Activated naive CD8-positive, alpha-beta T cell treated with anti-CD3 and anti-CD28 coated beads for 36 hours (primary cell): ENCODE measurements around the gene OPA1. TPM values are rescaled to one million over a fixed set of nuclear protein-coding genes. Genes with fewer than 3 reads are reported as not detected.
"Not testable (repeated sequence)": the region's sequence is repeated elsewhere in the genome, so short reads cannot be mapped to it uniquely, and the experiment has no call there.

ENCODE experiments used
- DNase-seq: peaks from one replicate; pipeline ENCODE4 v3.0.0; 2021
- H3K27ac Mint-ChIP-seq: one replicate; pipeline ENCODE4 v1.8.0; 2022; ENCODE audit warnings: mild to moderate bottlenecking, moderate library complexity, mixed read lengths
- H3K27me3 Mint-ChIP-seq: one replicate; pipeline ENCODE4 v1.8.0; 2022; ENCODE audit warnings: mild to moderate bottlenecking, mixed read lengths
- H3K36me3 Mint-ChIP-seq: one replicate; pipeline ENCODE4 v1.8.0; 2021; ENCODE audit warnings: mild to moderate bottlenecking, mixed read lengths
- H3K4me1 Mint-ChIP-seq: one replicate; pipeline ENCODE4 v1.8.0; 2021; ENCODE audit warnings: mixed read lengths
- H3K4me3 Mint-ChIP-seq: one replicate; pipeline ENCODE4 v1.8.0; 2022; ENCODE audit warnings: mild to moderate bottlenecking, moderate library complexity, mixed read lengths
- H3K9me3 Mint-ChIP-seq: one replicate; pipeline ENCODE4 v1.8.0; 2022; ENCODE audit warnings: mixed read lengths
- total RNA-seq, 2 experiments: library from RNA; stranded (reverse); gene quantifications; one replicate each; pipeline ENCODE4 v1.2.3, GENCODE V29; 2021

The OPA1 gene
- total RNA-seq, 2 experiments from 2014 or later, result 89.4 to 102 TPM

GRCh38 chr3:193610516-193610915, 17.5 kb downstream of the OPA1 start:
- not testable (repeated sequence) for H3K27ac Mint-ChIP-seq, DNase-seq, H3K4me3 Mint-ChIP-seq, H3K27me3 Mint-ChIP-seq
- peaks cover 80% of the 10 kb centered on the region for H3K36me3 Mint-ChIP-seq
- peaks cover 12% of the 10 kb centered on the region for H3K9me3 Mint-ChIP-seq
- peaks cover 27% of the 10 kb centered on the region for H3K4me1 Mint-ChIP-seq

- no peak for DNase-seq
- H3K4me3 Mint-ChIP-seq, result no peak overlapping the region
- peaks cover 8% of the 10 kb centered on the region for H3K9me3 Mint-ChIP-seq
- H3K27ac Mint-ChIP-seq, result peak overlapping the region; percentile 76
- H3K27me3 Mint-ChIP-seq, result no peaks in the 10 kb centered on the region
- peaks cover 15% of the 10 kb centered on the region for H3K4me1 Mint-ChIP-seq
- H3K36me3 Mint-ChIP-seq, result peaks cover 66% of the 10 kb centered on the region
Observed at GRCh38 chr3:193614430-193614829, 21.4 kb downstream of the OPA1 start.

- H3K4me1 Mint-ChIP-seq, result peaks cover 23% of the 10 kb centered on the region
- DNase-seq, result no peak
- H3K27ac Mint-ChIP-seq, result no peak overlapping the region
- no peaks in the 10 kb centered on the region for H3K27me3 Mint-ChIP-seq
- no peak overlapping the region for H3K4me3 Mint-ChIP-seq
- peaks cover 5% of the 10 kb centered on the region for H3K9me3 Mint-ChIP-seq
- H3K36me3 Mint-ChIP-seq, result peaks cover 51% of the 10 kb centered on the region
Observed at GRCh38 chr3:193617628-193618027, 24.6 kb downstream of the OPA1 start.

GRCh38 chr3:193620057-193620456, 27.0 kb downstream of the OPA1 start:
- Mint-ChIP-seq H3K36me3 (peaks cover 33% of the 10 kb centered on the region), H3K9me3 (no peaks in the 10 kb centered on the region), H3K4me3 (no peak overlapping the region), H3K27ac (no peak overlapping the region), H3K4me1 (peaks cover 10% of the 10 kb centered on the region), H3K27me3 (no peaks in the 10 kb centered on the region)
- DNase-seq, result no peak

GRCh38 chr3:193620650-193621049, 27.6 kb downstream of the OPA1 start:
- H3K27me3 Mint-ChIP-seq, result no peaks in the 10 kb centered on the region
- no peak overlapping the region for H3K4me3 Mint-ChIP-seq
- H3K4me1 Mint-ChIP-seq, result peaks cover 7% of the 10 kb centered on the region
- no peak for DNase-seq
- peaks cover 30% of the 10 kb centered on the region for H3K36me3 Mint-ChIP-seq
- peak overlapping the region; percentile 61 for H3K27ac Mint-ChIP-seq
- H3K9me3 Mint-ChIP-seq, result no peaks in the 10 kb centered on the region

- no peak overlapping the region for H3K4me3 Mint-ChIP-seq
- no peak overlapping the region for H3K27ac Mint-ChIP-seq
- H3K36me3 Mint-ChIP-seq, result peaks cover 27% of the 10 kb centered on the region
- H3K27me3 Mint-ChIP-seq, result no peaks in the 10 kb centered on the region
- DNase-seq, result no peak
- H3K9me3 Mint-ChIP-seq, result no peaks in the 10 kb centered on the region
- peaks cover 7% of the 10 kb centered on the region for H3K4me1 Mint-ChIP-seq
Observed at GRCh38 chr3:193621127-193621526, 28.1 kb downstream of the OPA1 start.

GRCh38 chr3:193630005-193630404, 37.0 kb downstream of the OPA1 start:
- no peak for DNase-seq
- Mint-ChIP-seq H3K4me3 (no peak overlapping the region), H3K27ac (no peak overlapping the region), H3K4me1 (no peaks in the 10 kb centered on the region), H3K36me3 (peaks cover 8% of the 10 kb centered on the region), H3K27me3 (no peaks in the 10 kb centered on the region), H3K9me3 (no peaks in the 10 kb centered on the region)

- peaks cover 6% of the 10 kb centered on the region for H3K36me3 Mint-ChIP-seq
- H3K4me1 Mint-ChIP-seq, result no peaks in the 10 kb centered on the region
- H3K9me3 Mint-ChIP-seq, result no peaks in the 10 kb centered on the region
- DNase-seq, result no peak
- no peak overlapping the region for H3K4me3 Mint-ChIP-seq
- no peak overlapping the region for H3K27ac Mint-ChIP-seq
- no peaks in the 10 kb centered on the region for H3K27me3 Mint-ChIP-seq
Observed at GRCh38 chr3:193637831-193638230, 44.8 kb downstream of the OPA1 start.

DNA sequence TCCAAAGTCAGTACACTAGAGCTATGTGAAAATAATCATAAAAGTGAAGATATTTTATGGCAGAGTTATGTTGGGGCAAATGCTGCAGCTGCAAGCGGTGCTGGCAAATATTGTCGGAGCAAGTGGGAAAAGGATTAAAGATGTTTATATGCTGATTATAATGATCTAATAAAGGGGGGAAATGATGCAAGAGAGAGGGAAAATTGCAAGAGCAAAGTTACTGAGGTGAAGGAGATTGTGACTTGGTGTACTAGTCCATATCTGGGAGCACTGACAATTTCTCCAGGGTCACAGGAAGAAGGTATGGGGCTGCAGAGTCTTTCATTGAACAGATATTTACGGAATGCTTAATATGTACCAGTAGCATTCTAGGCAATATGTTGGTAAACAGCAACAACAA, 45.8 kb downstream of the OPA1 start:
- Mint-ChIP-seq H3K36me3 (peaks cover 8% of the 10 kb centered on the region), H3K4me3 (no peak overlapping the region), H3K9me3 (no peaks in the 10 kb centered on the region), H3K4me1 (no peaks in the 10 kb centered on the region), H3K27ac (no peak overlapping the region), H3K27me3 (no peaks in the 10 kb centered on the region)
- DNase-seq, result no peak

DNA sequence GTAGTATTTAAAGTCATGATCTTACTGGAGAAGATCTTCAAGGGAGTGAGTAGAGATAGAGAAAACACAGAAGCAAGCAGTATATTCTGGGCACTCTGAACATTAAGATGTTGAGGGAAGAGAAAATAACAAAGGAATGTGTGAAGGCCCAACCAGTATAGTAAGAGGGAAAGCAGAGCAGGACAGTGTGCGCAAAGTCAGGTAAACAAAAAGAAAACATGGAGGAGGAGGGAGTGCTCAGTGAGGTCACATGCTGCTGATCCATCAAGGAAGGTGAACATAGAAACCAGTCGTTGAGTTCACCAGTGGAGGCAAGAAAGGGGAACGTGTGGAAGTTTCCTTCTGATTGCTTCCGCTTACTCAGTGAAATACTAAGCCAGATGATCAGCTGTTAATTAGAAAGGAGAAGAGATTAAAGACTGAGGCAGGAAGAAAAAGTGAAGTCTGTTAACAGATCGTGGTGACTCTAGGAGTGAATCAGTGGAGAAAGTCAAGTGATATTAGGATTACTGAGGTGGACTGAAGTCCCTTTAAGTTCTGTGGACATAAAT, 47.2 kb downstream of the OPA1 start:
- no peak for DNase-seq
- H3K9me3 Mint-ChIP-seq, result no peaks in the 10 kb centered on the region
- H3K4me1 Mint-ChIP-seq, result no peaks in the 10 kb centered on the region
- H3K36me3 Mint-ChIP-seq, result peaks cover 10% of the 10 kb centered on the region
- H3K4me3 Mint-ChIP-seq, result no peak overlapping the region
- H3K27ac Mint-ChIP-seq, result no peak overlapping the region
- no peaks in the 10 kb centered on the region for H3K27me3 Mint-ChIP-seq

DNA sequence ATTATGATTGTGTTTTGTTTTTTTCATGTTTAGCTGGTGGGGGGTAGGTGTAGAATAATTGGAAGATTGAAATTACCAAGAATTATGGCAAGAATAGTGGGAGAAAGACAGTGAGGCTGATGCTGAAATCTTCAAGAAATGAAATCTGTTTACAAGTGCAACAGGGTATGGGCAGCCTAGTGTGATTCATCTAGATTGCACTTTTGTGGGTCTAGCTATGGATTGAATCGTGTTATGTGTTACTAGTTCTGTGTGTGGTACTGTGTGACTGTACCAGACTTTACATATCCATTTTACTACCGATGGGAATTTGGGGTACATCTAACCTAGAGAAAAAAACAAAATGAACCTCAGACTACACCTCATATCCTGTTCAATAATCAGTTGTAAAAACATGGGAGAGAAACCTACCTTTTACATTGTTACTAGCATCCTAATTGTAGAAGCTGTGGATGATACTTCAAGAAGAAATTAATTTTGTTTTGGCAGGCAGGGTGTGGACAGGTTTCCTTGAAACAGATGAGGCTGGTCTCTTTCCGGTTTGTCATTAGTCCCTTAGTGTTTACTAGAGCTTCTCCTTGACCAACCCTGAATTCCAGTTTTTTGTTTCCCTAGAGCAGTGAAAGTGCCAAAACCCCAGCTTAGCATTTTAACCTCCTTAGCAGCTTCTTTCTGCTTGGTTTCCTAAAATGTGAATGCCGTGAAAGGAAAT, 47.9 kb downstream of the OPA1 start:
- Mint-ChIP-seq H3K4me1 (no peaks in the 10 kb centered on the region), H3K27me3 (no peaks in the 10 kb centered on the region), H3K27ac (no peak overlapping the region), H3K4me3 (no peak overlapping the region), H3K36me3 (peaks cover 10% of the 10 kb centered on the region), H3K9me3 (no peaks in the 10 kb centered on the region)
- DNase-seq, result no peak

GRCh38 chr3:193641440-193641775, 48.4 kb downstream of the OPA1 start:
- H3K4me3 Mint-ChIP-seq, result no peak overlapping the region
- no peaks in the 10 kb centered on the region for H3K4me1 Mint-ChIP-seq
- peaks cover 10% of the 10 kb centered on the region for H3K36me3 Mint-ChIP-seq
- no peaks in the 10 kb centered on the region for H3K27me3 Mint-ChIP-seq
- no peak overlapping the region for H3K27ac Mint-ChIP-seq
- DNase-seq, result no peak
- H3K9me3 Mint-ChIP-seq, result no peaks in the 10 kb centered on the region

DNA sequence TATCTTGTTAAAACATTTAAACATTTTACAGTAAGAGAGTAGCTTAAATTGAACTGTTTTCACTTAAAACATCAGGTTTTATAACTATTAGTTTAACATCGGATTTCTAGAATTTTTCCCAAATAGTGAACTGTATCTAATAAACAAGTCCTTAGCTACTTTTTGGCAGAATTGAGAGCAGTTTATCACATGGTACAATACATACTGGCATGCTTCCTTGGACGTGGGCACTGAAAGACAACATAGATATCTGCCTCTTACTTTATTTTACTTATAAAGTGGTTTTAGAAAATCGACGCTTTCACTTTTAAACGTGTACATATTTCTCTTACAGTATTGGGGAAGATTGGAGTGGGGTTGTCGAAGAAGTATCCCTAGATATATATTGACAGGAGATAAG, 52.8 kb downstream of the OPA1 start:
- Mint-ChIP-seq H3K9me3 (no peaks in the 10 kb centered on the region), H3K4me3 (no peak overlapping the region), H3K27ac (no peak overlapping the region), H3K36me3 (peaks cover 20% of the 10 kb centered on the region), H3K4me1 (no peaks in the 10 kb centered on the region), H3K27me3 (no peaks in the 10 kb centered on the region)
- no peak for DNase-seq

DNA sequence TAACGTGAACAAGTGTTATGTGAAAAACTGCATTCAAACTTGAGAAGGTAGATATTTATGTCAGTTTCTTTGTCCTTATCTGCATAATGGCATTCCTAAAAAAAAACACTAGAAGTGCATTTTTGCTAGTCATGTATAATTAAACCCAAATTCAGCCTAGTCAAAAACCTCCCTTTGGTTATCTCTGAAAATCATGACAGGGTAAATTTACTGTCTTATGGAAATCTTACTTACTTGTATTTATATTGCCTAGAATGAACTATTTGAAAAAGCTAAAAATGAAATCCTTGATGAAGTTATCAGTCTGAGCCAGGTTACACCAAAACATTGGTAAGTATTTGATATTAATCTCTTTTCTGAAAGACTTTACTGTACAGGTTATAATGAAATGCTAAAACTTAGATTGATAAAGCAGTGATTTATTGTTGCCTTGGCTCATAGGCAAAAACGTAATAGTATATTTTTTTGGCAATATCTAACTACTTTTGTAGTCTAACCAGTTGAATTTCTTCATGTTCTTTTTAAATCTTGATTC, 55.6 kb downstream of the OPA1 start:
- Mint-ChIP-seq H3K4me3 (no peak overlapping the region), H3K36me3 (peaks cover 23% of the 10 kb centered on the region), H3K27ac (no peak overlapping the region), H3K9me3 (no peaks in the 10 kb centered on the region), H3K4me1 (no peaks in the 10 kb centered on the region), H3K27me3 (no peaks in the 10 kb centered on the region)
- no peak for DNase-seq

- no peak overlapping the region for H3K4me3 Mint-ChIP-seq
- H3K36me3 Mint-ChIP-seq, result peaks cover 18% of the 10 kb centered on the region
- DNase-seq, result no peak
- H3K27ac Mint-ChIP-seq, result no peak overlapping the region
- no peaks in the 10 kb centered on the region for H3K9me3 Mint-ChIP-seq
- H3K4me1 Mint-ChIP-seq, result no peaks in the 10 kb centered on the region
- H3K27me3 Mint-ChIP-seq, result no peaks in the 10 kb centered on the region
Observed at GRCh38 chr3:193650585-193650984, 57.6 kb downstream of the OPA1 start.

DNA sequence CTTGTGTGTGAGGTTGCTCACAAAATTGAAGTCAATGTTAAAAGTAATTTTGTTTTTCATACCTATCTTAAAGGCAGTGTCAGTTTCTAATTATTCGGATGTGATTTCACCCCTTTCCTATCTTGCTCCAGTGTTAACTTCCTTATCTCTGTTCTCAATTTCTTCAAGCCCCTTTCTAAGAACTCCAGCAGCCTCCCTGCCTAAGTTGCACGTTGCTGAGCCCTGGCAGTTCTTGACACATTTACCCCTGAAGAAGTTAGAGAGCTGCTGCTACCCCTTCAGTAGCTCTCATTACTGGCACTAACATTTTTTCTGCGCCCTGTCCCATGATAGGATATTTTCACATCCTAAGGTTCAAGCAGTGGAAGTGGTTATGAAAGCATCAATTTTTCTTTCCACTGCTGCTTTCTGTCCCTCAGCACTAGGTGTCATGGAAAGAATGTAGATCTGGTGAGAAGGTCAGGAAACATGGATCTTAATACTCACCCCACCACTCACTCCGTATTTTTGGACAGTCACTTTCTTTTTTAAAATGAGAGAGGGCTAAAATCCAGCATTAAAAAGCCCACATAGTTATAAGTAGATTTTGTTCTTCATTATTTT, 62.9 kb downstream of the OPA1 start:
- no peak overlapping the region for H3K27ac Mint-ChIP-seq
- H3K36me3 Mint-ChIP-seq, result peaks cover 5% of the 10 kb centered on the region
- no peaks in the 10 kb centered on the region for H3K9me3 Mint-ChIP-seq
- H3K4me3 Mint-ChIP-seq, result no peak overlapping the region
- no peak for DNase-seq
- no peaks in the 10 kb centered on the region for H3K27me3 Mint-ChIP-seq
- H3K4me1 Mint-ChIP-seq, result no peaks in the 10 kb centered on the region
